GM15510 (cell line): ENCODE data around the gene RHBDD3.
A peak's percentile ranks its signal among the peaks of the same experiment; 100 is the strongest.

Experiments used
- POLR2A ChIP-seq: IDR thresholded peaks from 3 replicates; pipeline ENCODE4 v1.6.1; 2011; ENCODE audit warnings: borderline replicate concordance; ENCODE audit not compliant: insufficient read length; ENCODE audit errors: extremely low read depth

The RHBDD3 gene

GRCh38 chr22:29267858-29268510 is at the start of gene RHBDD3, which contains the start of gene EWSR1:
TSS of gene RHBDD3 (minus strand) at chr22:29267981. CDS start at chr22:29265626, 2,355 bp downstream.
TSS of gene EWSR1 (plus strand) at chr22:29268268. CDS start at chr22:29268337, 69 bp downstream.
- TF ChIP-seq POLR2A, result peak; percentile 69

GRCh38 chr22:29316141-29316828 is 48.5 kb upstream of the RHBDD3 start:
- no peak for TF ChIP-seq POLR2A

- no peak for TF ChIP-seq POLR2A
These were observed 47.7 kb upstream of the RHBDD3 start, which contains the start of gene RASL10A for GRCh38 chr22:29315286-29316140. TSS of gene RASL10A (minus strand) at chr22:29315697. CDS start at chr22:29315246, 451 bp downstream.

- no peak for TF ChIP-seq POLR2A
These were observed 46.9 kb upstream of the RHBDD3 start for GRCh38 chr22:29314537-29315285.

GRCh38 chr22:29313576-29314466 is 46.0 kb upstream of the RHBDD3 start:
- no peak for TF ChIP-seq POLR2A

- no peak for TF ChIP-seq POLR2A
These were observed 45.4 kb upstream of the RHBDD3 start for GRCh38 chr22:29313126-29313575.

- no peak for TF ChIP-seq POLR2A
These were observed 44.7 kb upstream of the RHBDD3 start for GRCh38 chr22:29312218-29313125.

GRCh38 chr22:29311464-29312217 is 43.9 kb upstream of the RHBDD3 start:
- no peak for TF ChIP-seq POLR2A

- TF ChIP-seq POLR2A, result no peak
These were observed 43.1 kb upstream of the RHBDD3 start for GRCh38 chr22:29310863-29311339.

GRCh38 chr22:29310065-29310862 is 42.5 kb upstream of the RHBDD3 start:
- TF ChIP-seq POLR2A, result no peak

- TF ChIP-seq POLR2A, result no peak
These were observed 41.7 kb upstream of the RHBDD3 start for GRCh38 chr22:29309332-29310064.
